HG03060 (cell line): ENCODE data around the gene RASA3.

ENCODE experiments used
- ATAC-seq: cut with Tn5 transposase; IDR thresholded peaks from one replicate; pipeline ENCODE4 v1.9.1; 2021; ENCODE audit warnings: low read depth, moderate number of reproducible peaks; ENCODE audit not compliant: unreplicated experiment

RASA3 gene

GRCh38 chr13:113948034-113948742, 184.2 kb downstream of the RASA3 start:
- ATAC-seq = no peak

- no peak for ATAC-seq
These were observed 185.0 kb downstream of the RASA3 start for GRCh38 chr13:113947311-113948033.

GRCh38 chr13:113946409-113947181, 185.8 kb downstream of the RASA3 start:
- ATAC-seq = no peak

- no peak for ATAC-seq
These were observed 186.5 kb downstream of the RASA3 start for GRCh38 chr13:113945857-113946408.

GRCh38 chr13:113943821-113944565, 188.4 kb downstream of the RASA3 start:
- no peak for ATAC-seq

- no peak for ATAC-seq
These were observed 189.8 kb downstream of the RASA3 start for GRCh38 chr13:113942591-113943103.

- no peak for ATAC-seq
These were observed 190.7 kb downstream of the RASA3 start for GRCh38 chr13:113941571-113942191.

- no peak for ATAC-seq
These were observed 192.5 kb downstream of the RASA3 start for GRCh38 chr13:113939944-113940297.

- ATAC-seq = no peak
These were observed 193.1 kb downstream of the RASA3 start for GRCh38 chr13:113939129-113939943.

- no peak for ATAC-seq
These were observed 193.7 kb downstream of the RASA3 start for GRCh38 chr13:113938716-113939115.

- ATAC-seq = no peak
These were observed 194.2 kb downstream of the RASA3 start for GRCh38 chr13:113938246-113938645.

- ATAC-seq = no peak
These were observed 194.8 kb downstream of the RASA3 start for GRCh38 chr13:113937527-113938180.

- ATAC-seq = no peak
These were observed 195.3 kb downstream of the RASA3 start for GRCh38 chr13:113937073-113937472.

- no peak for ATAC-seq
These were observed 196.1 kb downstream of the RASA3 start for GRCh38 chr13:113936166-113936965.

GRCh38 chr13:113935001-113935844, 197.2 kb downstream of the RASA3 start:
- no peak for ATAC-seq

GRCh38 chr13:113934576-113934975, 197.8 kb downstream of the RASA3 start:
- ATAC-seq = no peak

- ATAC-seq = no peak
These were observed 198.5 kb downstream of the RASA3 start for GRCh38 chr13:113933901-113934300.
